Astrocyte (in vitro differentiated cells and primary cell): Measurements from ENCODE around the gene SMPD3. TPM values are rescaled to one million over a fixed set of nuclear protein-coding genes. Genes with fewer than 3 reads are reported as not detected.

Experiments used
- DNase-seq: peaks from one replicate; pipeline ENCODE4 v3.0.0-alpha.2; 2010; ENCODE audit warnings: low read depth
- FAIRE-seq: peaks from 2 replicates; lab custom pipeline; 2011; peaks lifted over from hg19 to GRCh38; lab: Jason Lieb, UNC
- H2AFZ ChIP-seq: 2 replicates; pipeline ENCODE4 v1.6.0; 2012; ENCODE audit warnings: low read depth, low read length, inconsistent platforms
- H3K27ac ChIP-seq: 2 replicates; pipeline ENCODE4 v1.5.1; 2011; ENCODE audit warnings: low read depth, low read length, inconsistent platforms
- H3K27me3 ChIP-seq: 2 replicates; pipeline ENCODE4 v1.6.0; 2011; ENCODE audit warnings: low read length, inconsistent platforms; ENCODE audit not compliant: insufficient read depth
- H3K36me3 ChIP-seq: 2 replicates; pipeline ENCODE4 v1.5.1; 2011; ENCODE audit warnings: low read length, inconsistent platforms; ENCODE audit not compliant: insufficient read depth
- H3K4me1 ChIP-seq: 2 replicates; pipeline ENCODE4 v1.5.1; 2011; ENCODE audit warnings: low read length, inconsistent platforms; ENCODE audit not compliant: insufficient read depth
- H3K4me2 ChIP-seq: 2 replicates; pipeline ENCODE4 v1.6.0; 2012; ENCODE audit warnings: low read length, inconsistent platforms
- H3K4me3 ChIP-seq: 2 replicates; pipeline ENCODE4 v1.5.1; 2011; ENCODE audit warnings: low read depth, mild to moderate bottlenecking, low read length, inconsistent platforms; ENCODE audit not compliant: insufficient read depth
- H3K79me2 ChIP-seq: 2 replicates; pipeline ENCODE4 v1.6.0; 2012; ENCODE audit warnings: mild to moderate bottlenecking, low read length, inconsistent platforms; ENCODE audit not compliant: insufficient read depth
- H3K9ac ChIP-seq: 2 replicates; pipeline ENCODE4 v1.6.0; 2012; ENCODE audit warnings: mild to moderate bottlenecking, low read length, inconsistent platforms
- H3K9me3 ChIP-seq: 2 replicates; pipeline ENCODE4 v1.5.1; 2012; ENCODE audit warnings: low read depth, mild to moderate bottlenecking, low read length, inconsistent platforms; ENCODE audit not compliant: insufficient read depth
- H4K20me1 ChIP-seq: 2 replicates; pipeline ENCODE4 v1.6.0; 2012; ENCODE audit warnings: low read length, inconsistent platforms; ENCODE audit not compliant: insufficient read depth
- H3K27ac Mint-ChIP-seq: one replicate; pipeline ENCODE4 v1.8.0; 2021; ENCODE audit warnings: mild to moderate bottlenecking, mixed read lengths; ENCODE audit not compliant: unreplicated experiment
- H3K27me3 Mint-ChIP-seq: one replicate; pipeline ENCODE4 v1.8.0; 2021; ENCODE audit warnings: low read depth, mixed read lengths; ENCODE audit not compliant: unreplicated experiment
- H3K36me3 Mint-ChIP-seq: one replicate; pipeline ENCODE4 v1.8.0; 2021; ENCODE audit warnings: low read depth, mixed read lengths; ENCODE audit not compliant: unreplicated experiment
- H3K4me1 Mint-ChIP-seq: one replicate; pipeline ENCODE4 v1.8.0; 2021; ENCODE audit warnings: low read depth, mixed read lengths; ENCODE audit not compliant: unreplicated experiment
- H3K4me3 Mint-ChIP-seq: one replicate; pipeline ENCODE4 v1.8.0; 2021; ENCODE audit warnings: mild to moderate bottlenecking, moderate library complexity, mixed read lengths; ENCODE audit not compliant: unreplicated experiment
- H3K9me3 Mint-ChIP-seq: one replicate; pipeline ENCODE4 v1.8.0; 2021; ENCODE audit warnings: mild to moderate bottlenecking, mixed read lengths; ENCODE audit not compliant: unreplicated experiment
- CTCF ChIP-seq: IDR thresholded peaks from 2 replicates; pipeline ENCODE4 v1.5.1; 2011; ENCODE audit warnings: low read depth, mild to moderate bottlenecking, inconsistent platforms, low read length, moderate library complexity; ENCODE audit not compliant: insufficient read depth
- EZH2 ChIP-seq: IDR thresholded peaks from 2 replicates; pipeline ENCODE4 v1.6.1; 2012; ENCODE audit warnings: mild to moderate bottlenecking, low read length, inconsistent platforms; ENCODE audit not compliant: insufficient read depth
- total RNA-seq: library from RNA; stranded (reverse); gene quantifications from 2 replicates; pipeline ENCODE4 v1.2.1, GENCODE V29; 2021

The SMPD3 gene
- total RNA-seq, 1 donor from 2014 or later, result 0.25 TPM

GRCh38 chr16:68447653-68448359, 502 bp downstream of the SMPD3 start:
- Mint-ChIP-seq H3K36me3 (no peaks in the 10 kb centered on the region), H3K27me3 (peaks cover 40% of the 10 kb centered on the region), H3K27ac (no peak overlapping the region), H3K9me3 (peaks cover 2% of the 10 kb centered on the region), H3K4me1 (peaks cover 22% of the 10 kb centered on the region), H3K4me3 (no peak overlapping the region)
- FAIRE-seq, result no peak
- H2AFZ ChIP-seq, result peak overlapping the region; percentile 62
- H3K4me2 ChIP-seq, result peak overlapping the region; percentile 83
- TF ChIP-seq CTCF, result no peak
- TF ChIP-seq EZH2, result peak; percentile 41
- peaks cover 6% of the 10 kb centered on the region for H4K20me1 ChIP-seq
- H3K4me3 ChIP-seq, result peak overlapping the region; percentile 36
- H3K36me3 ChIP-seq, result no peaks in the 10 kb centered on the region
- peaks cover 26% of the 10 kb centered on the region for H3K27me3 ChIP-seq
- H3K27ac ChIP-seq, result no peak overlapping the region
- H3K9me3 ChIP-seq, result no peaks in the 10 kb centered on the region
- no peaks in the 10 kb centered on the region for H3K79me2 ChIP-seq
- H3K4me1 ChIP-seq, result peaks cover 7% of the 10 kb centered on the region
- no peak overlapping the region for H3K9ac ChIP-seq
- DNase-seq, result no peak

GRCh38 chr16:68446681-68447652, 1.3 kb downstream of the SMPD3 start:
- no peak overlapping the region for H3K27ac ChIP-seq
- no peaks in the 10 kb centered on the region for H3K79me2 ChIP-seq
- no peak for TF ChIP-seq EZH2
- no peak for TF ChIP-seq CTCF
- Mint-ChIP-seq H3K27ac (no peak overlapping the region), H3K36me3 (no peaks in the 10 kb centered on the region), H3K4me1 (peaks cover 22% of the 10 kb centered on the region), H3K27me3 (peaks cover 45% of the 10 kb centered on the region), H3K4me3 (no peak overlapping the region), H3K9me3 (peaks cover 2% of the 10 kb centered on the region)
- peaks cover 7% of the 10 kb centered on the region for H3K4me1 ChIP-seq
- H3K27me3 ChIP-seq, result peaks cover 28% of the 10 kb centered on the region
- no peaks in the 10 kb centered on the region for H3K36me3 ChIP-seq
- DNase-seq (no peak), FAIRE-seq (no peak)
- H2AFZ ChIP-seq, result no peak overlapping the region
- no peak overlapping the region for H3K9ac ChIP-seq
- peak overlapping the region; percentile 83 for H3K4me2 ChIP-seq
- H3K4me3 ChIP-seq, result no peak overlapping the region
- no peaks in the 10 kb centered on the region for H3K9me3 ChIP-seq
- peaks cover 6% of the 10 kb centered on the region for H4K20me1 ChIP-seq
